ENCODE measurements around the gene EPHA4. TPM values are rescaled to one million over a fixed set of nuclear protein-coding genes. Genes with fewer than 3 reads are reported as not detected.

Gene EPHA4
- total and polyA plus RNA-seq, 8 donors = 0.56 to 28.1 (median 5.8) TPM; not detected in 1

- Histone ChIP-seq H3K4me3 (no peak overlapping the region), H3K4me1 (peaks cover 0 to 5% (median 0%) of the 10 kb centered on the region in 4 donors), H3K27ac (no peak overlapping the region), H3K36me3 (no peaks in the 10 kb centered on the region), H3K27me3 (no peaks in the 10 kb centered on the region), H3K9me3 (no peaks in the 10 kb centered on the region)
- intact Hi-C loops (cut with DNase I; ENCODE audit: low total_unique reads) = no loop called here
- WGBS, 5 donors = 76 to 91% (median 86%) methylated on average over 7 of the region's 7 CpGs
- TF ChIP-seq CTCF (IDR thresholded peaks at IDR 0.05) (no peak), POLR2AphosphoS5 (IDR thresholded peaks at IDR 0.05) (no peak), EP300 (IDR thresholded peaks at IDR 0.05) (no peak), POLR2A (IDR thresholded peaks at IDR 0.05) (no peak)
- no peak for DNase-seq
Observed at GRCh38 chr2:221388891-221389290, 183.2 kb downstream of the EPHA4 start.

- WGBS, 5 donors = 92 to 98% (median 96%) methylated on average over 1 of the region's 1 CpG
- no peak overlapping the region for H3K4me3 ChIP-seq
Observed at GRCh38 chr2:221385716-221386115, 186.4 kb downstream of the EPHA4 start.

GRCh38 chr2:221381928-221382488 is 190.1 kb downstream of the EPHA4 start:
- no peak for DNase-seq
- Histone ChIP-seq H3K4me1 (no peaks in the 10 kb centered on the region), H3K9me3 (no peaks in the 10 kb centered on the region), H3K27me3 (no peaks in the 10 kb centered on the region), H3K36me3 (no peaks in the 10 kb centered on the region), H3K27ac (no peak overlapping the region), H3K4me3 (no peak overlapping the region)
- no peak for TF ChIP-seq CTCF (IDR thresholded peaks at IDR 0.05)
- TF ChIP-seq POLR2AphosphoS5 (IDR thresholded peaks at IDR 0.05) = no peak
- TF ChIP-seq POLR2A (IDR thresholded peaks at IDR 0.05) = no peak
- no peak for TF ChIP-seq EP300 (IDR thresholded peaks at IDR 0.05)
- 24 to 63% (median 41%) methylated on average over 1 of the region's 1 CpG for WGBS, 5 donors
- intact Hi-C loops (cut with DNase I; ENCODE audit: low total_unique reads) = no loop called here

More at GRCh38 chr2:221385716-221386115, 186.4 kb downstream of the EPHA4 start:
- Histone ChIP-seq H3K4me1 (peaks cover 0 to 5% (median 0%) of the 10 kb centered on the region in 4 donors), H3K36me3 (no peaks in the 10 kb centered on the region), H3K27ac (no peak overlapping the region), H3K9me3 (no peaks in the 10 kb centered on the region), H3K27me3 (no peaks in the 10 kb centered on the region)
- intact Hi-C loops (cut with DNase I; ENCODE audit: low total_unique reads) = no loop called here
- no peak for TF ChIP-seq EP300 (IDR thresholded peaks at IDR 0.05)
- DNase-seq = no peak

- Histone ChIP-seq H3K4me1 (no peaks in the 10 kb centered on the region), H3K27me3 (no peaks in the 10 kb centered on the region), H3K4me3 (no peak overlapping the region), H3K9me3 (no peaks in the 10 kb centered on the region), H3K36me3 (no peaks in the 10 kb centered on the region), H3K27ac (no peak overlapping the region)
- intact Hi-C loops (cut with DNase I; ENCODE audit: low total_unique reads) = no loop called here
- DNase-seq = no peak
- no peak for TF ChIP-seq CTCF (IDR thresholded peaks at IDR 0.05)
- no peak for TF ChIP-seq POLR2A (IDR thresholded peaks at IDR 0.05)
- TF ChIP-seq POLR2AphosphoS5 (IDR thresholded peaks at IDR 0.05) = no peak
- no peak for TF ChIP-seq EP300 (IDR thresholded peaks at IDR 0.05)
Observed at GRCh38 chr2:221380686-221381085, 191.4 kb downstream of the EPHA4 start.

GRCh38 chr2:221380062-221380461 is 192.0 kb downstream of the EPHA4 start:
- no peak overlapping the region for H3K4me3 ChIP-seq
- TF ChIP-seq POLR2AphosphoS5 (IDR thresholded peaks at IDR 0.05) = no peak
- no peak for TF ChIP-seq CTCF (IDR thresholded peaks at IDR 0.05)
- no peak for TF ChIP-seq EP300 (IDR thresholded peaks at IDR 0.05)
- no peak for TF ChIP-seq POLR2A (IDR thresholded peaks at IDR 0.05)

More at GRCh38 chr2:221380062-221380461, 192.0 kb downstream of the EPHA4 start:
- H3K27me3 ChIP-seq = no peaks in the 10 kb centered on the region
- no peaks in the 10 kb centered on the region for H3K9me3 ChIP-seq
- no peaks in the 10 kb centered on the region for H3K4me1 ChIP-seq
- H3K27ac ChIP-seq = no peak overlapping the region
- no peak for DNase-seq
- WGBS, 5 donors = 67 to 82% (median 76%) methylated on average over 5 of the region's 5 CpGs
- intact Hi-C loops (cut with DNase I; ENCODE audit: low total_unique reads) = no loop called here
- no peaks in the 10 kb centered on the region for H3K36me3 ChIP-seq

Data from stomach (tissue), 9 donors.